Transverse colon (tissue), 4 donors: ENCODE measurements around the gene PNLIPRP1. TPM values are rescaled to one million over a fixed set of nuclear protein-coding genes. Genes with fewer than 3 reads are reported as not detected.
A peak's percentile ranks its signal among the peaks of the same experiment; 100 is the strongest.

Experiments
- DNase-seq: peaks from one replicate; pipeline ENCODE4 v3.0.0-alpha.2; 2019
- H3K27ac ChIP-seq, 4 donors: fragments of 200-600 bp; sonication (generic); 2 replicates each; pipeline ENCODE4 v1.5.1; 2016 to 2018; ENCODE audit warnings: inconsistent platforms in 4 of 4
- H3K27me3 ChIP-seq: fragments of 200-600 bp; sonication (generic); 2 replicates; pipeline ENCODE4 v1.5.1; 2017; ENCODE audit warnings: inconsistent platforms
- H3K36me3 ChIP-seq, 4 donors: fragments of 200-600 bp; sonication (generic); 2 replicates each; pipeline ENCODE4 v1.5.1; 2017 to 2019; ENCODE audit warnings: inconsistent platforms in 4 of 4
- H3K4me1 ChIP-seq, 4 donors: fragments of 200-600 bp; sonication (generic); 2 replicates each; pipeline ENCODE4 v1.5.1; 2017 to 2020; ENCODE audit warnings: inconsistent platforms in 4 of 4
- H3K4me3 ChIP-seq, 4 donors: fragments of 200-600 bp; sonication (generic); 1 replicate in 1 of 4; 2 replicates in 3 of 4; pipeline versions ENCODE4 v1.5.1 to v1.6.1; 2017 to 2019; ENCODE audit warnings: inconsistent platforms in 4 of 4
- H3K9me3 ChIP-seq, 2 donors: fragments of 200-600 bp; sonication (generic); 2 replicates each; pipeline ENCODE4 v1.5.1; 2017 to 2019; ENCODE audit warnings: inconsistent platforms in 2 of 2
- CTCF ChIP-seq, 5 experiments: fragments of 200-600 bp in 3 of 5; fragments of 450-650 bp in 2 of 5; sonication (generic) in 3 of 5; IDR thresholded peaks; 1 replicate in 2 of 5; 2 replicates in 3 of 5; pipeline ENCODE4 v1.5.1; 2016 to 2017; ENCODE audit warnings: antibody characterized with exemption in 5 of 5, inconsistent platforms in 3 of 5, mild to moderate bottlenecking in 2 of 5, moderate library complexity in 1 of 5
- EP300 ChIP-seq: sonication (generic); formaldehyde crosslinking; IDR thresholded peaks from one replicate; pipeline ENCODE4 v1.6.1; 2017; ENCODE audit warnings: antibody characterized with exemption, low read depth
- POLR2A ChIP-seq: fragments of 450-650 bp; IDR thresholded peaks from one replicate; pipeline ENCODE4 v1.6.1; 2016; ENCODE audit warnings: antibody characterized with exemption, mild to moderate bottlenecking, moderate library complexity
- POLR2AphosphoS5 ChIP-seq, 3 donors: sonication (generic); formaldehyde crosslinking; IDR thresholded peaks; one replicate each; pipeline ENCODE4 v1.6.1; 2016; ENCODE audit warnings: antibody characterized with exemption in 3 of 3
- WGBS, 2 donors: methylation state at CpG; one replicate each; pipeline ENCODE4 v1.1.5; 2018; ENCODE audit warnings: low coverage in 1 of 2; 5-methylcytosine and 5-hydroxymethylcytosine counted together
- in situ Hi-C, 4 donors: fragments of 200-750 bp; cut with MboI; loops; one replicate each; pipeline versions ENCODE4 v1.15.0 to v1.15.1; 2017; ENCODE audit warnings: low sequenced_read_pairs in 3 of 4, low pct_ligation_motif_present in 1 of 4, low pct_unique_long_range_greater_than_20kb in 1 of 4
- intact Hi-C: fragments of 100-400 bp; cut with DNase I; formaldehyde crosslinking; loops from one replicate; pipeline ENCODE4 v1.15.1; 2023; ENCODE audit warnings: low total_unique reads
- total RNA-seq, 4 donors: library from RNA; depleted of rRNA; stranded (reverse); fragments of >200 nt; gene quantifications; one replicate each; pipeline ENCODE4 v1.1.0, GENCODE V29; 2016

PNLIPRP1 gene
- total RNA-seq, 4 donors from 2014 or later: not detected

GRCh38 chr10:116587878-116588591 is 2.7 kb upstream of the PNLIPRP1 start:
- 93 to 94% methylated on average over 3 to 8 of the region's 8 CpGs for WGBS, 2 donors
- in situ Hi-C loops (no loop called here), intact Hi-C loops (no loop called here)
- Histone ChIP-seq H3K27ac (no peak overlapping the region), H3K27me3 (no peaks in the 10 kb centered on the region), H3K36me3 (no peaks in the 10 kb centered on the region), H3K4me3 (no peak overlapping the region), H3K4me1 (peaks cover 0 to 20% (median 15%) of the 10 kb centered on the region in 4 donors), H3K9me3 (no peaks in the 10 kb centered on the region)
- DNase-seq: no peak
- TF ChIP-seq POLR2AphosphoS5 (IDR thresholded peaks at IDR 0.05) (no peak), POLR2A (no peak)

GRCh38 chr10:116588995-116589394 is 1.8 kb upstream of the PNLIPRP1 start:
- H3K9me3 ChIP-seq: no peaks in the 10 kb centered on the region
- no peaks in the 10 kb centered on the region for H3K27me3 ChIP-seq
- TF ChIP-seq EP300 (no peak), CTCF (IDR thresholded peaks at IDR 0.05) (no peak), POLR2AphosphoS5 (IDR thresholded peaks at IDR 0.05) (no peak), POLR2A (no peak)
- peak overlapping the region in 2 of 4 donors; percentile 60 to 76 for H3K27ac ChIP-seq
- intact Hi-C loops: no loop called here
- peaks cover 0 to 20% (median 15%) of the 10 kb centered on the region in 4 donors for H3K4me1 ChIP-seq
- in situ Hi-C loops: no loop called here
- no peaks in the 10 kb centered on the region for H3K36me3 ChIP-seq
- DNase-seq: no peak
- 86 to 95% methylated on average over 1 to 2 of the region's 2 CpGs for WGBS, 2 donors
- no peak overlapping the region for H3K4me3 ChIP-seq

- no peaks in the 10 kb centered on the region for H3K9me3 ChIP-seq
- peak overlapping the region; percentile 11 to 76 (median 58) for H3K27ac ChIP-seq
- intact Hi-C loops: no loop called here
- in situ Hi-C loops: no loop called here
- H3K4me1 ChIP-seq: peaks cover 0 to 20% (median 15%) of the 10 kb centered on the region in 4 donors
- TF ChIP-seq POLR2AphosphoS5 (IDR thresholded peaks at IDR 0.05): peak in 2 of 3 donors; percentile 17 to 60
- TF ChIP-seq POLR2A: no peak
- WGBS, 2 donors: 21 to 49% methylated on average over 2 of the region's 2 CpGs
- no peak overlapping the region for H3K4me3 ChIP-seq
- no peaks in the 10 kb centered on the region for H3K27me3 ChIP-seq
- DNase-seq: peak; percentile 47
- no peaks in the 10 kb centered on the region for H3K36me3 ChIP-seq
These were observed 833 bp upstream of the PNLIPRP1 start for GRCh38 chr10:116589926-116590325.

- no peaks in the 10 kb centered on the region for H3K36me3 ChIP-seq
- TF ChIP-seq POLR2A (no peak), CTCF (IDR thresholded peaks at IDR 0.05) (no peak)
- in situ Hi-C loops: no loop called here
- no peaks in the 10 kb centered on the region for H3K27me3 ChIP-seq
- 89 to 95% methylated on average over 2 to 5 of the region's 5 CpGs for WGBS, 2 donors
- H3K4me3 ChIP-seq: no peak overlapping the region
- H3K27ac ChIP-seq: no peak overlapping the region
- no peak for DNase-seq
- intact Hi-C loops: no loop called here
- H3K4me1 ChIP-seq: peaks cover 0 to 20% (median 15%) of the 10 kb centered on the region in 4 donors
- H3K9me3 ChIP-seq: no peaks in the 10 kb centered on the region
These were observed 2.5 kb downstream of the PNLIPRP1 start for GRCh38 chr10:116593139-116593740.

GRCh38 chr10:116594525-116595035 is 3.8 kb downstream of the PNLIPRP1 start:
- H3K27ac ChIP-seq: no peak overlapping the region
- no peak for TF ChIP-seq POLR2A
- no peak for TF ChIP-seq POLR2AphosphoS5 (IDR thresholded peaks at IDR 0.05)
- H3K27me3 ChIP-seq: no peaks in the 10 kb centered on the region
- no peak overlapping the region for H3K4me3 ChIP-seq
- no peaks in the 10 kb centered on the region for H3K36me3 ChIP-seq
- in situ Hi-C loops (no loop called here), intact Hi-C loops (no loop called here)
- H3K4me1 ChIP-seq: peaks cover 0 to 17% (median 10%) of the 10 kb centered on the region in 4 donors
- H3K9me3 ChIP-seq: no peaks in the 10 kb centered on the region
- DNase-seq: no peak
- WGBS, 2 donors: 78 to 100% methylated on average over 1 to 7 of the region's 7 CpGs
